Psoas muscle (tissue), 8 donors: ENCODE data around the gene LHX3. TPM values are rescaled to one million over a fixed set of nuclear protein-coding genes. Genes with fewer than 3 reads are reported as not detected.

ENCODE experiments used
- ATAC-seq, 4 donors: fragments of 200-7000 bp; cut with Tn5 transposase; one replicate each; pipeline ENCODE4 v1.9.1; 2020; ENCODE audit warnings: moderate library complexity in 3 of 4, mild to moderate bottlenecking in 2 of 4
- DNase-seq, 2 donors: peaks; one replicate each; pipeline ENCODE4 v3.0.0-alpha.2; 2020
- H3K27ac ChIP-seq: fragments of 200-600 bp; one replicate; pipeline ENCODE4 v1.8.0; 2022
- H3K27me3 ChIP-seq, 3 donors: fragments of 200-600 bp in 1 of 3; one replicate each; pipeline versions ENCODE4 v1.6.1 to v1.8.0; 2013 to 2022; ENCODE audit warnings: low read length in 2 of 3, mild to moderate bottlenecking in 2 of 3, moderate library complexity in 1 of 3; ENCODE audit not compliant: insufficient read depth in 3 of 3
- H3K36me3 ChIP-seq, 2 donors: fragments of 200-600 bp in 1 of 2; one replicate each; pipeline versions ENCODE4 v1.6.1 to v1.8.0; 2013 to 2022; ENCODE audit warnings: low read depth in 1 of 2, mild to moderate bottlenecking in 1 of 2, moderate library complexity in 1 of 2; ENCODE audit not compliant: insufficient read depth in 1 of 2
- H3K4me1 ChIP-seq: fragments of 200-600 bp; one replicate; pipeline ENCODE4 v1.8.0; 2022
- H3K4me3 ChIP-seq: fragments of 200-600 bp; one replicate; pipeline ENCODE4 v1.8.0; 2022; ENCODE audit warnings: mild to moderate bottlenecking
- H3K9me3 ChIP-seq: fragments of 200-600 bp; one replicate; pipeline ENCODE4 v1.8.0; 2022
- WGBS, 3 donors: extraction: QIAGEN DNeasy Blood & Tissue Kit; methylation state at CpG; one replicate each; pipeline versions ENCODE4 v1.1.6 to v1.1.7; 2013; 5-methylcytosine and 5-hydroxymethylcytosine counted together
- intact Hi-C, 2 donors: fragments of 100-400 bp; cut with DNase I; formaldehyde crosslinking; loops; one replicate each; pipeline versions ENCODE4 v1.11.0 to v1.14.2; 2022
- polyA plus RNA-seq, 3 donors: library from polyadenylated mRNA; stranded (reverse); fragments of 200-250 nt; gene quantifications; one replicate each; pipeline ENCODE4 v1.2.3, GENCODE V29; 2013
- total RNA-seq, 4 donors: library from RNA; stranded (reverse); fragmentation: NEBNext Ultra II Directional in 2 of 4; extraction: Animal tissue kit (Norgen Biotek cat#: 25700) in 2 of 4; gene quantifications; one replicate each; pipeline versions ENCODE4 v1.2.1 to v1.2.4, GENCODE V29; 2021 to 2023
- TF ChIP-seq, protein P1 (sequence below): fragments of 200-600 bp; IDR thresholded peaks from one replicate; pipeline ENCODE4 v1.8.0; 2022; ENCODE audit warnings: antibody characterized with exemption
- donor health status: healthy with polysubstance abuse.
- donor health status: DM: no; HTN: no; CAD: no; lungs with moderate emphysema.
- donor health status: Bipolar disorder and iron deficiency.
- donor health status: healthy.
- donor health status: DM: yes; HTN: yes; CAD: no.
- donor health status: DM: no; HTN: no; CAD: no.
- donor health status: DM: no; HTN: no; CAD: no.
- donor health status: DM: yes; HTN: yes; CAD: no.

Gene LHX3
- total and polyA plus RNA-seq, 7 donors, result not detected

DNA sequence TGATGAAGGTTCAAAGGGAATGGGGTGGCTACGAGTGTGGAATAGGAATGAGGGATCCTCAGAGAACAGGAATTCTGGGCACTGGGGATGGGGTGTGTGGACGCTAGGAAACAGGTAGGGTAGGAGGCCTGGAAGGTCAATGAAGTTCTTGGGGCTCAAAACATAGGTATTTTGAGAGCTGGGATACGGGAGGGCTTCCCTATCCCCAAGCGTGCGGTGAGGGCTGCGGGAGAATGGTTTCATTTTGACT lies 40.0 kb upstream of the LHX3 start:
- TF ChIP-seq, protein P1, sequence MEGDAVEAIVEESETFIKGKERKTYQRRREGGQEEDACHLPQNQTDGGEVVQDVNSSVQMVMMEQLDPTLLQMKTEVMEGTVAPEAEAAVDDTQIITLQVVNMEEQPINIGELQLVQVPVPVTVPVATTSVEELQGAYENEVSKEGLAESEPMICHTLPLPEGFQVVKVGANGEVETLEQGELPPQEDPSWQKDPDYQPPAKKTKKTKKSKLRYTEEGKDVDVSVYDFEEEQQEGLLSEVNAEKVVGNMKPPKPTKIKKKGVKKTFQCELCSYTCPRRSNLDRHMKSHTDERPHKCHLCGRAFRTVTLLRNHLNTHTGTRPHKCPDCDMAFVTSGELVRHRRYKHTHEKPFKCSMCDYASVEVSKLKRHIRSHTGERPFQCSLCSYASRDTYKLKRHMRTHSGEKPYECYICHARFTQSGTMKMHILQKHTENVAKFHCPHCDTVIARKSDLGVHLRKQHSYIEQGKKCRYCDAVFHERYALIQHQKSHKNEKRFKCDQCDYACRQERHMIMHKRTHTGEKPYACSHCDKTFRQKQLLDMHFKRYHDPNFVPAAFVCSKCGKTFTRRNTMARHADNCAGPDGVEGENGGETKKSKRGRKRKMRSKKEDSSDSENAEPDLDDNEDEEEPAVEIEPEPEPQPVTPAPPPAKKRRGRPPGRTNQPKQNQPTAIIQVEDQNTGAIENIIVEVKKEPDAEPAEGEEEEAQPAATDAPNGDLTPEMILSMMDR, result no peak
- 0 to 3% (median 2%) methylated on average over 6 of the region's 6 CpGs for WGBS, 3 donors

DNA sequence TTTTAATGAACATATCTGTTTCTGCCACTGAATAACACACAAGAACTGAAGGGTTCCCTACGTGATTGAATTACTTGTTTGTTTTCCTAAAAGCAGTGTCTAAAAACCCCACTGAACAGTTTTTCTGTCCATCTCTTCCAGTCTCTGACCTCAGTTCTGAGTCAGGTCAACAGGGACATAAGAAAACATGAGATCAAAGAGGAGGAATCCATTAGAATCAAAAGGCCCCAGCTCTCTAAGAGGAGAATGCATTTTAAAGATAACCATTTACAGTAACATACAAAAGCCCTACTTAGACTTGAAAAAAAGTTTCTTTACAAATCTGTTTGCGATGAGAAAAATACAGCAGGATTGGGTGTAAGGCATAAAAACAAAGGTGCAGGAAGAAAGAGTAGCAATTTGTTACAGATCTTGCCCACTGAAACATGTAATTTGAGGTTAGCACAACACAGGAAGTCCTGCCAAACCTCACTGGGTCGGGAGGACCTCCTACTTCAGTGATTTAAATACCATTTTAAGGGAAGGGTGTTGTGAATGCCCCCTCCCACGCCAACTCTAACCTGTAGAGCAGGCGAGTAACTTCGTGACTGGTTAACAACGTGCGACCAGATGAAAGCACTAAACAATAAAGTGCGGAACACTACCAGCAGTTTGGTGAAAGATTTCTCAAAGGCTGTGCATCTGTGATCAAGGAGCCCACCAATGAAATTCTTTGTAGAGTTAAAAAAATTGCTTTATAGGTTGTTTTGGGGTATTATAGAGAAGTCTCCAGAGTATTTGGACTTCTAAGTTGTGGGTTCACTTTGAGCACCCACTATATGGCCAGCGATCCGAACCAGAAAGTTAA lies 39.4 kb upstream of the LHX3 start:
- no peaks in the 10 kb centered on the region for H3K9me3 ChIP-seq
- ATAC-seq (no peak), DNase-seq (no peak)
- intact Hi-C loops, result no loop called here
- H3K36me3 ChIP-seq, result no peaks in the 10 kb centered on the region
- H3K27ac ChIP-seq, result no peak overlapping the region
- no peaks in the 10 kb centered on the region for H3K27me3 ChIP-seq
- TF ChIP-seq, protein P1, result no peak
- 38 to 44% (median 43%) methylated on average over 11 of the region's 11 CpGs for WGBS, 3 donors
- H3K4me1 ChIP-seq, result peaks cover 23% of the 10 kb centered on the region
- H3K4me3 ChIP-seq, result peak overlapping the region; percentile 88

More for the DNA sequence above, 40.0 kb upstream of the LHX3 start:
- DNase-seq (no peak), ATAC-seq (no peak)
- intact Hi-C loops, result no loop called here
- Histone ChIP-seq H3K4me3 (peak overlapping the region; percentile 88), H3K9me3 (no peaks in the 10 kb centered on the region), H3K27ac (no peak overlapping the region), H3K36me3 (no peaks in the 10 kb centered on the region), H3K27me3 (no peaks in the 10 kb centered on the region), H3K4me1 (peaks cover 18% of the 10 kb centered on the region)

DNA sequence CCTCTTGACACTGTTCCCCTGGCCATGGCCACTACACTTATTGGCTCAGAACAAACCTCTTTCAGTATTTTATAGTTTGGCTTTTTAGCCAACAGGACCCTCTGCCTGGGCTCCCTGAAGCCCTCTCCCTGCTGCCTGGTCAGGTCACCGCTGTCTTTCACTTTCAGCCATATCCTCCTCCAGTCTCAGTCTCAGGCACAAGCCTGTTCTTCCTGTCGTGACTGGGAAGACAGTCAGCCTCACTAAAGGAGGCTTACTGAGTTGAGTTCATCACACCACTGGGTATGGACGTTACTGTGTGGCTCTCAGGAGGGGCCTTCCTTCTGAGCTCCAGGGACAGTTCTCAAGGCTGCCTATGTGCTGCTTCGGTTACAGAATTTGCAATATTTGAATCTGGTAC lies 38.7 kb upstream of the LHX3 start:
- DNase-seq (no peak), ATAC-seq (no peak)
- Histone ChIP-seq H3K36me3 (no peaks in the 10 kb centered on the region), H3K4me1 (peaks cover 23% of the 10 kb centered on the region), H3K9me3 (no peaks in the 10 kb centered on the region), H3K27ac (no peak overlapping the region), H3K27me3 (no peaks in the 10 kb centered on the region), H3K4me3 (no peak overlapping the region)
- TF ChIP-seq, protein P1, result no peak
- 76 to 78% (median 77%) methylated on average over 4 of the region's 4 CpGs for WGBS, 3 donors
- intact Hi-C loops, result no loop called here

DNA sequence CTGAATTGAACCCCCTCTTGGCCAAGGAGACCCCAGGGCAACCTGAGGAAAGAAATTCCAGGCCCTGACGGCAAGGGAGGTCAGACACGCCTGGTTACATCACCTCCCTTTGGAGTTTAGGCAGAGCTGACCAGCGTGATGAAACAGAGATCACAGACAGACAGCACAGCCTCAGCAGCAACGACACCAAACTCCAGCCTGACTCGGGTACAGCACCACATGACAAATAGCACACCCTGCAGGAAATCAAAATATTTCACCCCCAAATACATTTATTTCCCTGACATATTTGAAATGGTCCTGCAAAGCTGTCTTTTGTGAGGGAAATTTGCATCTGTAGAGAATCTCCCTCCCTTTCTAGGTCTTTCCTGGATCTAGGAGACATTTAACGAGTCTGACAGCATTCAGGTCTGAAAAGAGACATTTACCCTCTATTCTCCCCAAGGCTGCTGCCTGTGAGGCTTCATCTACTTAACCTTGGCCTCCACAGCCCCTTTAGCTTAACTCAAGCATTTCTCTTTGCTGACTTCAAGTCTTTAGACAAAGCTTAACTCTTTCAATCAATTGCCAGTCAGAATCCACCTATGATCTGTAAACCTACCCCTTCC lies 38.1 kb upstream of the LHX3 start:
- intact Hi-C loops, result no loop called here

More for the DNA sequence above, 38.1 kb upstream of the LHX3 start:
- Histone ChIP-seq H3K4me1 (peaks cover 23% of the 10 kb centered on the region), H3K36me3 (no peaks in the 10 kb centered on the region), H3K4me3 (no peak overlapping the region), H3K9me3 (no peaks in the 10 kb centered on the region), H3K27ac (no peak overlapping the region), H3K27me3 (no peaks in the 10 kb centered on the region)
- 68 to 76% (median 73%) methylated on average over 6 of the region's 6 CpGs for WGBS, 3 donors
- no peak for DNase-seq
- TF ChIP-seq, protein P1, result no peak
- ATAC-seq, result no peak
